Measurements from ENCODE around the gene C7orf33.

C7orf33 gene

GRCh38 chr7:148633761-148634160 lies 43.2 kb downstream of the C7orf33 start:
- no peak for DNase-seq

GRCh38 chr7:148637094-148637493 lies 46.5 kb downstream of the C7orf33 start:
- no peak for DNase-seq

GRCh38 chr7:148645898-148646297 lies 55.3 kb downstream of the C7orf33 start:
- no peak for DNase-seq

GRCh38 chr7:148650232-148650858 lies 59.8 kb downstream of the C7orf33 start:
- no peak for DNase-seq

- no peak for DNase-seq
Observed at GRCh38 chr7:148652773-148653172, 62.2 kb downstream of the C7orf33 start.

- DNase-seq: no peak
Observed at GRCh38 chr7:148657929-148658328, 67.4 kb downstream of the C7orf33 start.

- DNase-seq: no peak
Observed at GRCh38 chr7:148661471-148661870, 70.9 kb downstream of the C7orf33 start.

- DNase-seq: no peak
Observed at GRCh38 chr7:148662646-148663045, 72.1 kb downstream of the C7orf33 start.

GRCh38 chr7:148664324-148664723 lies 73.8 kb downstream of the C7orf33 start:
- no peak for DNase-seq

- no peak for DNase-seq
Observed at GRCh38 chr7:148665221-148665620, 74.7 kb downstream of the C7orf33 start.
